ENCODE results near the gene SH3D19. TPM values are rescaled to one million over a fixed set of nuclear protein-coding genes. Genes with fewer than 3 reads are reported as not detected.
A peak's percentile ranks its signal among the peaks of the same experiment; 100 is the strongest.
"Not testable (repeated sequence)": the region's sequence is repeated elsewhere in the genome, so short reads cannot be mapped to it uniquely, and the experiment has no call there.

The SH3D19 gene
- total and polyA plus RNA-seq, 4 donors = 44.1 to 110 (median 59.4) TPM

DNA sequence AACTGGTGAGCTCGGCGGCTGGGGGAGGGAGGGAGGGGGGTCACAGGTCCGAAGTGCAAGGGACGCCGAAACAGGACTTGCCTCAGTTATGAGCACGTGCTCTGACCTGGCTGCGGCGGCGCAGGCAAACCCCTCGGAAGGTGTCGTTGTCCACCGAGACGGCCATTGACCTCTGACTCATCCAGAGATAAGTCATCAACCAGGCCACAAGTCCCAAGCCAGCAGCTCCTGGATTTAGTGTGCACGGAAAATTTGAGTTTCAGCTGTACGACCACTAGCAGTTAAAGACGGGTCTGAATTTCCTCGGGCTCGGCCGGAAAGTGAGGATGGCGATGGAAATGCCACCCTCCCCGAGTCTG lies 674 bp downstream of the SH3D19 start:
- DNase-seq = peak; percentile 56 to 86
- ATAC-seq (ENCODE audit: low FRiP score) = peak; percentile 55
- intact Hi-C loops (cut with DNase I) = loop anchor here (5.0 kb wide), 1 partner anchor 97 kb away; no protein-coding TSS in a partner anchor
- WGBS, 2 donors = 0 to 1% methylated on average over 21 of the region's 21 CpGs
- Histone ChIP-seq H3K36me3 (ENCODE audit: control insufficient read depth in 1 of 2, insufficient read depth in 2 of 2, low read length in 1 of 2) (no peaks in the 10 kb centered on the region), H3K4me3 (ENCODE audit: low read length in 2 of 2) (peak overlapping the region; percentile 86 to 88), H3K4me1 (ENCODE audit: control insufficient read depth in 1 of 2, insufficient read depth in 2 of 2, low read length in 2 of 2) (no peaks in the 10 kb centered on the region), H3K9me3 (ENCODE audit: control insufficient read depth, low read length) (no peaks in the 10 kb centered on the region), H3K27ac (ENCODE audit: low read depth in 1 of 2, low read length in 2 of 2) (peak overlapping the region; percentile 62 to 85), H3K27me3 (ENCODE audit: control insufficient read depth in 1 of 2, insufficient read depth in 2 of 2, low read length in 1 of 2) (no peaks in the 10 kb centered on the region)

DNA sequence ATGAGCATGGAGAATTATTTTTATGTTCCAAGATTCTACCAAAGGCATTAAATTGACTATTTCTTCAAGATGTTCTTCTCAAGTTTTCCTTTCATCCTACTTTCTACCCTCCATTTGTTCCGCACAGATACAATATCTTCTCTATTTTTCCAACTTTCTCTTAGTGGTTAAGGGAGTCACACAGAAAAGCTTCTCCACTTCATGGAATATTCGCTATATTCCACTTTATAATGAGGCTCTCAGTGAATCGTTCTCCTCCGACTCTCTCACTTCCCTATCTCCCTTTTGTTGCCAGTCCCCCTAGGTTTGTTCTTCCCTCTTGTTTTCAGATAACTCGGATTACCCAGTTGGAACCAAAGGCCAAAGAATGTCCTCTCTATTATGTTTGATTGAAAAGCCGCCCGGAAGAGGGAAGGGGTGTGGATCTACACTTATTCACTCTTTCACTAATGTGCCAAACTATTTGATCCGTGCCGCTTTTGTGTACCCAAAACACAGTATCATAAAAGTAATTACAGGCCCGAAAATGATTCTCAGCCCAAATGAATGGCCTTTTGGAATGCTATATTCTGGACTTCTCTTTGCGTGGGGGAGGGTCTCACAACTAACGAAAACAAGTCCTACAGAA lies 1.2 kb downstream of the SH3D19 start:
- intact Hi-C loops (cut with DNase I) = loop anchor here in 1 of 2 donors (5.0 kb wide), 1 partner anchor 97 kb away; no protein-coding TSS in a partner anchor
- WGBS, 2 donors = 9 to 15% methylated on average over 12 of the region's 12 CpGs
- Histone ChIP-seq H3K27me3 (ENCODE audit: control insufficient read depth in 1 of 2, insufficient read depth in 2 of 2, low read length in 1 of 2) (no peaks in the 10 kb centered on the region), H3K9me3 (ENCODE audit: control insufficient read depth, low read length) (no peaks in the 10 kb centered on the region), H3K27ac (ENCODE audit: low read depth in 1 of 2, low read length in 2 of 2) (peak overlapping the region; percentile 29 to 54), H3K4me3 (ENCODE audit: low read length in 2 of 2) (peak overlapping the region; percentile 86 to 88), H3K36me3 (ENCODE audit: control insufficient read depth in 1 of 2, insufficient read depth in 2 of 2, low read length in 1 of 2) (no peaks in the 10 kb centered on the region), H3K4me1 (ENCODE audit: control insufficient read depth in 1 of 2, insufficient read depth in 2 of 2, low read length in 2 of 2) (no peaks in the 10 kb centered on the region)
- DNase-seq (no peak), ATAC-seq (ENCODE audit: low FRiP score) (no peak)

DNA sequence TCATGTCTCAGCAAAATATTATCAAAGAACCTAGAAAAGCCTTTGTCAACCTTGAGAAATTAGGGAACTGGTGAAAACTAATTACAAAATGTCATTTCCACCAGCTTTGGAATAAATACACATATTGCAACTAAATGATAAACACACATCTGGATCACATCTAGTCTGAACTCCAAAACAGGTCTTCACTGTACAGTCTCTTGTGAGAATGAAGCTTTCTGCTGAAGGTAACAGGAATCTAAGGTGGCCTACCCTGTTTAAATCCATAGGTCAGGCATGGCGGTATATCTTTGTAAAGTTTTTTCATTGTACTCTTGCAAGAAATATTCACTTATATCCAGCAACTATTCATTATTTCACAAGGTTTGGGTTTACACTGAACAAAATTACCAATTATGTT lies 1.7 kb downstream of the SH3D19 start:
- DNase-seq = no peak
- no peaks in the 10 kb centered on the region for H3K9me3 ChIP-seq (ENCODE audit: control insufficient read depth, low read length)
- peak overlapping the region; percentile 57 to 69 for H3K27ac ChIP-seq (ENCODE audit: low read depth in 1 of 2, low read length in 2 of 2)
- no peaks in the 10 kb centered on the region for H3K4me1 ChIP-seq (ENCODE audit: control insufficient read depth in 1 of 2, insufficient read depth in 2 of 2, low read length in 2 of 2)
- no peaks in the 10 kb centered on the region for H3K36me3 ChIP-seq (ENCODE audit: control insufficient read depth in 1 of 2, insufficient read depth in 2 of 2, low read length in 1 of 2)
- no peaks in the 10 kb centered on the region for H3K27me3 ChIP-seq (ENCODE audit: control insufficient read depth in 1 of 2, insufficient read depth in 2 of 2, low read length in 1 of 2)
- 79 to 92% methylated on average over 1 of the region's 1 CpG for WGBS, 2 donors
- intact Hi-C loops (cut with DNase I) = loop anchor here in 1 of 2 donors (5.0 kb wide), 1 partner anchor 96 kb away; no protein-coding TSS in a partner anchor
- no peak for ATAC-seq (ENCODE audit: low FRiP score)
- H3K4me3 ChIP-seq (ENCODE audit: low read length in 2 of 2) = peak overlapping the region; percentile 39 to 86

DNA sequence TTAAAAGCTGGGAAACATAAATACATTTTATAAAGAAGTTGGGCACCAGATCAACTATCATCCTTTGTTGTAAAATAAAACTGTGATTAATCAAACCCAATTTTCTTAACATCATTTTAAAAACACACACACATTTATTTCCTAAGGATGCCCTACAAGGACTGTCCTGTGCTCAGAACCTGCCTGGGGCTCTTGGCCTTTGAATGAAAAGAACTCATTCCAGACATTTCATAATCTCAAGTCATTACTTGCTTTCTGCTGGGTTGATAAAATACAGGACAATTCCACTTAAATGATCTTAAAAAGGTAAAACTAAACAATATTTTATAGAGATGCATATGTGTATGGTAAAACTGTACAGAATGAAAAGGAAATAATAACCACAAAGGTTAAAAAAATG lies 2.8 kb downstream of the SH3D19 start:
- intact Hi-C loops (cut with DNase I) = loop anchor here in 1 of 2 donors (5.0 kb wide), 1 partner anchor 95 kb away; no protein-coding TSS in a partner anchor
- H3K4me3 ChIP-seq (ENCODE audit: low read length in 2 of 2) = no peak overlapping the region
- H3K27me3 ChIP-seq (ENCODE audit: control insufficient read depth in 1 of 2, insufficient read depth in 2 of 2, low read length in 1 of 2) = no peaks in the 10 kb centered on the region
- no peaks in the 10 kb centered on the region for H3K4me1 ChIP-seq (ENCODE audit: control insufficient read depth in 1 of 2, insufficient read depth in 2 of 2, low read length in 2 of 2)
- no peak for DNase-seq
- no peaks in the 10 kb centered on the region for H3K9me3 ChIP-seq (ENCODE audit: control insufficient read depth, low read length)
- no peak for ATAC-seq (ENCODE audit: low FRiP score)
- no peaks in the 10 kb centered on the region for H3K36me3 ChIP-seq (ENCODE audit: control insufficient read depth in 1 of 2, insufficient read depth in 2 of 2, low read length in 1 of 2)
- no peak overlapping the region for H3K27ac ChIP-seq (ENCODE audit: low read depth in 1 of 2, low read length in 2 of 2)

DNA sequence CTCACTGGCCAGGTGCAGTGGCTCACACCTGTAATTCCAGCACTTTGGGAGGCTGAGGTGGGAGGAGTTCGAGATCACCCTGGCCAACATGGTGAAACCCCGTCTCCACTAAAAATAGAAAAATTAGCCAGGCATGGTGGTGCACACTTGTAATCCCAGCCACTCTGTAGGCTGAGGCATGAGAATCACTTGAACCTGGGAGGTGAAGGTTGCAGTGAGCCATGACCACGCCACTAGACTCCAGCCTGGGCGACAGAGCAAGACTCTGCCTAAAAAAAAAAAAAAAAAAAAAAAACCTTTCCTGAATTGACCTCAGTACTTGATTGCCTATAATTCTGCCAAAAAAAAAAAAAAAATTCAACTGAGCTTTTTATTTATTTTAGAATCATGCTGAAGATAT lies 3.2 kb downstream of the SH3D19 start:
- H3K4me3 ChIP-seq (ENCODE audit: low read length in 2 of 2) = not testable (repeated sequence)

DNA sequence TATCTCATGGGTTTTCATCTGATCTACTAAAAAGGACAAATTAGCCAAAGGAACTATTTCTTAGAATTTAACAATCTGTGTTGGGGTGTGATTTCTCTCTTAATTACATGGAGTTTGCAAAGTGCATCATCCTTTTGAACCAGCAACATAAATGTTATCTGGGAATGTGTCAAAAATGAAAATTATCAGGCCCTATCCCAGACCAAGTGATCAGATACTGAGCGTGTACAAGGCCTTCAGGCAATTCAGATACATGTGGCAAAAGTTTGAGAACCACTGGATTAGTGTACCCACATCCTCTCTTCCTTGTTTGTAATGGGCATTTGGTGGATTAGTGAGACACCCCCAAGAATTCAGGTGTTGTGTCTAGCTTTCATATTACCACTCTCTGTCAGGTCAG lies 3.8 kb downstream of the SH3D19 start:
- Histone ChIP-seq H3K27ac (ENCODE audit: low read depth in 1 of 2, low read length in 2 of 2) (peak overlapping the region; percentile 12 to 32), H3K27me3 (ENCODE audit: control insufficient read depth in 1 of 2, insufficient read depth in 2 of 2, low read length in 1 of 2) (no peaks in the 10 kb centered on the region), H3K4me1 (ENCODE audit: control insufficient read depth in 1 of 2, insufficient read depth in 2 of 2, low read length in 2 of 2) (peaks cover 0 to 3% of the 10 kb centered on the region in 2 donors), H3K9me3 (ENCODE audit: control insufficient read depth, low read length) (no peaks in the 10 kb centered on the region), H3K36me3 (ENCODE audit: control insufficient read depth in 1 of 2, insufficient read depth in 2 of 2, low read length in 1 of 2) (no peaks in the 10 kb centered on the region), H3K4me3 (ENCODE audit: low read length in 2 of 2) (no peak overlapping the region)
- no peak for DNase-seq
- 71 to 77% methylated on average over 1 of the region's 1 CpG for WGBS, 2 donors
- no peak for ATAC-seq (ENCODE audit: low FRiP score)
- intact Hi-C loops (cut with DNase I) = loop anchor here in 1 of 2 donors (5.0 kb wide), 1 partner anchor 94 kb away; no protein-coding TSS in a partner anchor

More for the DNA sequence above, 3.2 kb downstream of the SH3D19 start:
- H3K4me1 ChIP-seq (ENCODE audit: control insufficient read depth in 1 of 2, insufficient read depth in 2 of 2, low read length in 2 of 2); ATAC-seq (ENCODE audit: low FRiP score); H3K9me3 ChIP-seq (ENCODE audit: control insufficient read depth, low read length); H3K36me3 ChIP-seq (ENCODE audit: control insufficient read depth in 1 of 2, insufficient read depth in 2 of 2, low read length in 1 of 2); DNase-seq; H3K27me3 ChIP-seq (ENCODE audit: control insufficient read depth in 1 of 2, insufficient read depth in 2 of 2, low read length in 1 of 2): not testable (repeated sequence)
- 37 to 44% methylated on average over 4 of the region's 4 CpGs for WGBS, 2 donors
- intact Hi-C loops (cut with DNase I) = loop anchor here in 1 of 2 donors (5.0 kb wide), 1 partner anchor 95 kb away; no protein-coding TSS in a partner anchor
- H3K27ac ChIP-seq (ENCODE audit: low read depth in 1 of 2, low read length in 2 of 2) = peak overlapping the region in 1 of 2 donors; percentile 32

DNA sequence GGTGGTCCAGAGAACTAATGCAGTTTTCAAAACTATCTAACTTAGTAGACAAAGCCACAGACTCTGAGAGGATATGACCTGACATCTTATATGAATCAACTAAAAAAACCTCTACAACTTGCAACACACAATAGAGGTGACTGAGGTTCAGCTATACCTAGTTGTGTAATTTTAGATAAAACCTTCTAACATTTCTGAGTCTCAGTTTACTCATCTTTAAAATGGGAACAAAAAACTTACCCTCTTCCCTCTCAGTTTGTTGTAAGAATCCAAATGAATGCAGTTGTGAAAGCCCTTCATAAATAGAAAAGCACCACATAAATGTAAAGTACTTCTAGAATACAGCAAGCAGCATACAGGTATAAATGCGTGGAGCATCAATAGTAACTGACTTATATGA lies 5.9 kb downstream of the SH3D19 start:
- Histone ChIP-seq H3K9me3 (ENCODE audit: control insufficient read depth, low read length) (no peaks in the 10 kb centered on the region), H3K27me3 (ENCODE audit: control insufficient read depth in 1 of 2, insufficient read depth in 2 of 2, low read length in 1 of 2) (no peaks in the 10 kb centered on the region), H3K4me1 (ENCODE audit: control insufficient read depth in 1 of 2, insufficient read depth in 2 of 2, low read length in 2 of 2) (peaks cover 4 to 7% of the 10 kb centered on the region in 2 donors), H3K36me3 (ENCODE audit: control insufficient read depth in 1 of 2, insufficient read depth in 2 of 2, low read length in 1 of 2) (no peaks in the 10 kb centered on the region), H3K27ac (ENCODE audit: low read depth in 1 of 2, low read length in 2 of 2) (no peak overlapping the region), H3K4me3 (ENCODE audit: low read length in 2 of 2) (no peak overlapping the region)
- DNase-seq (no peak), ATAC-seq (ENCODE audit: low FRiP score) (no peak)
- 97 to 100% methylated on average over 1 of the region's 1 CpG for WGBS, 2 donors
- intact Hi-C loops (cut with DNase I) = no loop called here

DNA sequence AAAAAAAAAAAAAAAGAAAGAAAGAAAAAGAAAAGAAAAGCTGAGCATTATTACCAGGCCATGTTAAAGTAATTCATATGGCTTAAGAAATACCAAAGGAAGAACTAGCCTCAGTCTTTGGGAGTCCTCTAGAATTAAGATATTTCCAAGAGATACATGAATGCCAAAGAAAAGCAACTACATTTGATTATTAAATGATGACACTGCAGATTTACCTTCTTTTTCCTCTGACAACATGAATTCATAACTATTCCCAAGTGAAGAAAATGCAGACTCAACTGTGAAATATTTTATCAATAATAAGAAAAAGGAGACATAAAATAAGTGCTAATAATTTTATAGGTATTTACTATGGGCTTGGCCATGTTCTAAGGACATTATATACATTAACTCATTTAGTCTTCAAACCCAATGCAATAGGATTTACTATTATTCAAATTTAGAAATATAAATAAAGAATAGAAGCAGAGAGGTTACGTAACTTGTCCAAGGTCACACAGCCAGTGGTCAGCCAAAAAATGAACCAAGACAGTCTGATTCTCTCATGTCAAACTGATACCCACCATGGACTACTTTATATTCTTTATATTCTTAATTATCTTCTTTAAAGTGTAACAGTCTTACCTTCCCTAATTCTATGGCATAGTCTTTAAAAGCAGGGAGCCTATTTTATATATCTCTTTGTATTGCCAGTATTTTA lies 6.9 kb downstream of the SH3D19 start:
- no peak for DNase-seq
- H3K36me3 ChIP-seq (ENCODE audit: control insufficient read depth in 1 of 2, insufficient read depth in 2 of 2, low read length in 1 of 2) = no peaks in the 10 kb centered on the region
- 94 to 100% methylated on average over 1 of the region's 1 CpG for WGBS, 2 donors
- no peaks in the 10 kb centered on the region for H3K27me3 ChIP-seq (ENCODE audit: control insufficient read depth in 1 of 2, insufficient read depth in 2 of 2, low read length in 1 of 2)
- intact Hi-C loops (cut with DNase I) = no loop called here
- no peak overlapping the region for H3K27ac ChIP-seq (ENCODE audit: low read depth in 1 of 2, low read length in 2 of 2)
- H3K4me3 ChIP-seq (ENCODE audit: low read length in 2 of 2) = no peak overlapping the region
- H3K4me1 ChIP-seq (ENCODE audit: control insufficient read depth in 1 of 2, insufficient read depth in 2 of 2, low read length in 2 of 2) = peaks cover 6 to 7% of the 10 kb centered on the region in 2 donors
- ATAC-seq (ENCODE audit: low FRiP score) = no peak
- H3K9me3 ChIP-seq (ENCODE audit: control insufficient read depth, low read length) = no peaks in the 10 kb centered on the region

DNA sequence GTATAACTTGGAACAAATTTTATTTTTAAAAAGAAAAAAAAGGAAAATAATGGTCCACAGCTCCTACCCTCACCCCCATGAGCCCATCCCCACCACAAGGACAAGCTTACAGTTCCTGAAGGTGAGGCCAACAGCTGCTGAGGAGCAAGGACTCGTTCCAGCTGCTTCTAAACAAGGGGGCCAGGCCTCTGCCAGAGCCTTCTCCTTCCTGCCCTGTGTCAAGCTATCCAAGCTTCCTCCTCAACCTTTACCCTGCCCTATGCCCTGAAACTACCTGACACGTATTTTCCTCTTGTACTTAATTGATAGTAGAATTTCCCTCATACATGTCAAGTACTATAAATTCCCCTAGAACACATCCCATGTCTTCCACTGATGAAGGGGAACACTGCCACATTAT lies 8.8 kb downstream of the SH3D19 start:
- intact Hi-C loops (cut with DNase I) = no loop called here
- 36 to 37% methylated on average over 2 of the region's 2 CpGs for WGBS, 2 donors
- H3K36me3 ChIP-seq (ENCODE audit: control insufficient read depth in 1 of 2, insufficient read depth in 2 of 2, low read length in 1 of 2) = no peaks in the 10 kb centered on the region
- DNase-seq = no peak
- H3K27me3 ChIP-seq (ENCODE audit: control insufficient read depth in 1 of 2, insufficient read depth in 2 of 2, low read length in 1 of 2) = no peaks in the 10 kb centered on the region
- peak overlapping the region in 1 of 2 donors; percentile 19 for H3K27ac ChIP-seq (ENCODE audit: low read depth in 1 of 2, low read length in 2 of 2)
- H3K9me3 ChIP-seq (ENCODE audit: control insufficient read depth, low read length) = no peaks in the 10 kb centered on the region
- no peak overlapping the region for H3K4me3 ChIP-seq (ENCODE audit: low read length in 2 of 2)
- ATAC-seq (ENCODE audit: low FRiP score) = no peak
- peaks cover 6 to 7% of the 10 kb centered on the region in 2 donors for H3K4me1 ChIP-seq (ENCODE audit: control insufficient read depth in 1 of 2, insufficient read depth in 2 of 2, low read length in 2 of 2)
